ENCODE data around the gene GSG1.
"Not testable (repeated sequence)": the region's sequence is repeated elsewhere in the genome, so short reads cannot be mapped to it uniquely, and the experiment has no call there.

Gene GSG1

GRCh38 chr12:13085968-13086686 is 17.3 kb downstream of the GSG1 start:
- Histone ChIP-seq H3K4me3 (ENCODE audit: low read depth in 1 of 2, low read length in 2 of 2) (no peak overlapping the region), H3K9me3 (ENCODE audit: low read length) (no peaks in the 10 kb centered on the region), H3K27me3 (ENCODE audit: control insufficient read depth in 1 of 2, insufficient read depth in 2 of 2, low read length in 2 of 2) (no peaks in the 10 kb centered on the region), H3K9ac (ENCODE audit: low read length) (no peak overlapping the region), H3K4me1 (ENCODE audit: insufficient read depth, low read length) (no peaks in the 10 kb centered on the region), H3K36me3 (ENCODE audit: insufficient read depth, low read length) (no peaks in the 10 kb centered on the region), H3K27ac (ENCODE audit: low read depth, low read length) (no peak overlapping the region)

DNA sequence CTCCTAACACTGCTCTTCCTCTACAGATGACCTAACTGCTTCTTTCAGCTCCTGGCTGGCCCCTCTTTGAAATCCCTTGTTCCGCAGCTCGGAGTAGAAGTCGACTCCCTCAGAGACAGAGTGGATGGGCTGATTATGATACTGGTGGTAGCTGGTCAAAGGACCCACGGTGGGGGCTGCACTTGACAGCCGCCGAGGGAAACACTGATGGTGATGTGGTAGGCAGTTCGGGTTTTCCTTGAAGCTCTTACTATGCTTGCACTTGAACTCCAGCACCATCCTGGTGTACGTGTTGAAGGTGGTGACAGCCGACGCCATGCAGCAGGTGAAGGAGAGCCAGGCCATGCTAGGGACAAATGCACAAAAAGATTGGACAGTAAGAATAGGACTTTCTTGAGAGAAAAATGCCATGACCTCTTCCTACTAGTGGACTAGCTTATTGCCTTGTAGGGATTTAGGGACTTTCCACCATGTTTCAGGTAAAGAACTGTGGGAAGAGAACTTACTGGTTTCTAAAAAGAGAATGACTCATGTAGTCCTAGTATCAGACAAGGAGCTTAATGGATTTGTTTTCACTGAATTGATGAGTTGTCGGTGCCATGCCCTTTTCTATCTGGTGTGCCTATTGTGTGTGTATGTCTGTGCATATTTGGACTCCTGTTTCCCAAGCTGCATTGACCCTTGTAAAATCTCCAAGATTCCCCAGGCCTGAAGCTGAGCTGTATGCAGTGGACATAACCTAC is 18.4 kb downstream of the GSG1 start:
- Histone ChIP-seq H3K27ac (ENCODE audit: low read depth, low read length) (no peak overlapping the region), H3K36me3 (ENCODE audit: insufficient read depth, low read length) (peaks cover 6% of the 10 kb centered on the region), H3K4me3 (ENCODE audit: low read depth in 1 of 2, low read length in 2 of 2) (no peak overlapping the region), H3K4me1 (ENCODE audit: insufficient read depth, low read length) (no peaks in the 10 kb centered on the region), H3K9me3 (ENCODE audit: low read length) (no peaks in the 10 kb centered on the region), H3K27me3 (ENCODE audit: control insufficient read depth in 1 of 2, insufficient read depth in 2 of 2, low read length in 2 of 2) (no peaks in the 10 kb centered on the region), H3K9ac (ENCODE audit: low read length) (no peak overlapping the region)

DNA sequence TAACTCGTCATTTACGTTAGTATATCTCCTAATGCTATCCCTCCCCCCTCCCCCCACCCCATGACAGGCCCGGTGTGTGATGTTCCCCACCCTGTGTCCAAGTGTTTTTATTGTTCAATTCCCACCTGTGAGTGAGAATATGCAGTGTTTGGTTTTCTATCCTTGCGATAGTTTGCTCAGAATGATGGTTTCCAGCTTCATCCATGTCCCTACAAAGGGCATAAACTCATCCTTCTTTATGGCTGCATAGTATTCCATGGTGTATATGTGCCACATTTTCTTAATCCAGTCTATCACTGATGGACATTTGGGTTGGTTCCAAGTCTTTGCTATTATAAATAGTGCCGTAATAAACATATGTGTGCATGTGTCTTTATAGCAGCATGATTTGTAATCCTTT is 19.8 kb downstream of the GSG1 start:
- H3K9ac ChIP-seq (ENCODE audit: low read length); H3K4me3 ChIP-seq (ENCODE audit: low read depth in 1 of 2, low read length in 2 of 2); H3K27ac ChIP-seq (ENCODE audit: low read depth, low read length); H3K4me1 ChIP-seq (ENCODE audit: insufficient read depth, low read length); H3K36me3 ChIP-seq (ENCODE audit: insufficient read depth, low read length); H3K9me3 ChIP-seq (ENCODE audit: low read length); H3K27me3 ChIP-seq (ENCODE audit: control insufficient read depth in 1 of 2, insufficient read depth in 2 of 2, low read length in 2 of 2): not testable (repeated sequence)

DNA sequence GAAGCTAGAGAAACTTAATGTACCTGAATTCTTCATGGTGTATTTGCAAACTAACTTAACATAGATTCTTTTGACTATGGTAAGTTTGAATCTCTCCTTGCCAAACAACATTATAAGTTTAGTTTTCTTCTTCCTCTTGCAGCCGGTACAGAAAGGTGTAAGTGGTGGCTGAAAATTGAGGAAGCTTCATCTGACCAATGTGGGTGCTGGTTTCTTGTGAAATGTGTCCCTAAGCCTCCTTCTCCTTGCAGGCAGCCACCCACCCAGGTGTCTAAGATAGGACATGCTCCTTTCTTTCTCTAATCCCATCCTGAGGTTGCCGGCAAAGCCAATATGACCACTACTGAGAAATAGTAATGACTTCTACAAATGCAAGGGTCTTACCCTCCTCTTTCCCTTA is 20.6 kb downstream of the GSG1 start:
- Histone ChIP-seq H3K9ac (ENCODE audit: low read length) (no peak overlapping the region), H3K4me1 (ENCODE audit: insufficient read depth, low read length) (no peaks in the 10 kb centered on the region), H3K9me3 (ENCODE audit: low read length) (no peaks in the 10 kb centered on the region), H3K27ac (ENCODE audit: low read depth, low read length) (no peak overlapping the region), H3K27me3 (ENCODE audit: control insufficient read depth in 1 of 2, insufficient read depth in 2 of 2, low read length in 2 of 2) (no peaks in the 10 kb centered on the region), H3K4me3 (ENCODE audit: low read depth in 1 of 2, low read length in 2 of 2) (no peak overlapping the region), H3K36me3 (ENCODE audit: insufficient read depth, low read length) (peaks cover 6% of the 10 kb centered on the region)

DNA sequence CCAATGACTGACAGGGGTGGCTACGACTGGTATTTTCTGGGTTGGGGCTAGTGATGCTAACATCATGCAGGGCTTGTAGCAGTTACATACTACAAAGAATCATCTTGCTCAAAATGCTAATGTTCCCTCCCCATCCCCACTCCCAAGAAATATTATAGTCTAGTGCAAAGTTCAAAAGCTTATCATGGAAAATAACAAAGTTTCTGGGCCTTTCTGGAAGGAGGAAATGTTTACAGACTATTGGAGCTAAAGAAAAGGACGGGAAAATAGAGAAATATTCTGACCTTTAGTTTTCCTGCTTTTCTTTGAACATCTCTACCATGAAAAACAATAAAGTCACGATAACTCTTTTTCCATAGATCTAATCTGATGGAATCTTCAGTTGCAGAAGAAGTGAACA is 23.2 kb downstream of the GSG1 start:
- Histone ChIP-seq H3K4me3 (ENCODE audit: low read depth in 1 of 2, low read length in 2 of 2) (no peak overlapping the region), H3K9me3 (ENCODE audit: low read length) (no peaks in the 10 kb centered on the region), H3K27ac (ENCODE audit: low read depth, low read length) (no peak overlapping the region), H3K4me1 (ENCODE audit: insufficient read depth, low read length) (no peaks in the 10 kb centered on the region), H3K27me3 (ENCODE audit: control insufficient read depth in 1 of 2, insufficient read depth in 2 of 2, low read length in 2 of 2) (no peaks in the 10 kb centered on the region), H3K9ac (ENCODE audit: low read length) (no peak overlapping the region), H3K36me3 (ENCODE audit: insufficient read depth, low read length) (peaks cover 14% of the 10 kb centered on the region)

GRCh38 chr12:13079440-13079906 is 24.0 kb downstream of the GSG1 start:
- no peaks in the 10 kb centered on the region for H3K9me3 ChIP-seq (ENCODE audit: low read length)

GRCh38 chr12:13075786-13076570 is 27.5 kb downstream of the GSG1 start:
- Histone ChIP-seq H3K9ac (ENCODE audit: low read length) (no peak overlapping the region), H3K27me3 (ENCODE audit: control insufficient read depth in 1 of 2, insufficient read depth in 2 of 2, low read length in 2 of 2) (no peaks in the 10 kb centered on the region), H3K4me3 (ENCODE audit: low read depth in 1 of 2, low read length in 2 of 2) (no peak overlapping the region), H3K27ac (ENCODE audit: low read depth, low read length) (no peak overlapping the region), H3K36me3 (ENCODE audit: insufficient read depth, low read length) (peaks cover 20% of the 10 kb centered on the region), H3K9me3 (ENCODE audit: low read length) (no peaks in the 10 kb centered on the region), H3K4me1 (ENCODE audit: insufficient read depth, low read length) (no peaks in the 10 kb centered on the region)

More at GRCh38 chr12:13079440-13079906, 24.0 kb downstream of the GSG1 start:
- Histone ChIP-seq H3K4me3 (ENCODE audit: low read depth in 1 of 2, low read length in 2 of 2) (no peak overlapping the region), H3K9ac (ENCODE audit: low read length) (no peak overlapping the region), H3K27ac (ENCODE audit: low read depth, low read length) (no peak overlapping the region), H3K36me3 (ENCODE audit: insufficient read depth, low read length) (peaks cover 14% of the 10 kb centered on the region), H3K27me3 (ENCODE audit: control insufficient read depth in 1 of 2, insufficient read depth in 2 of 2, low read length in 2 of 2) (no peaks in the 10 kb centered on the region), H3K4me1 (ENCODE audit: insufficient read depth, low read length) (no peaks in the 10 kb centered on the region)

DNA sequence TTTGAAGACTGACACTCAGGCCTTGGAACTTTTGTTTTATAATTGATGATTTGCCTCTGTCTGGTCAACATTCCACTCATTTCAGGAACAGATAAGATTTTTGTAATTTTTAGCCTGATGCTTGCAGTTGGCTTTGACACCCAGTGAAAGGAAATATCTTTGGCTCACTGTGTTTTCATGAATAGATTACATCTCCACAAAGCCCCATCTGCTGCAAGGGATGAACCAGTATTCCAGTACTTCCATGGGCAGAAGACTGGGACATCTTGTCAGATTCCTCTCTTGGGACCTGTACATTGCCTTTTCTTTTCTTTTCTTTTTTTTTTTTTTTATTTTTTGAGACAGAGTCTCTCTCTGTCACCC is 28.4 kb downstream of the GSG1 start:
- Histone ChIP-seq H3K4me3 (ENCODE audit: low read depth in 1 of 2, low read length in 2 of 2) (no peak overlapping the region), H3K9me3 (ENCODE audit: low read length) (no peaks in the 10 kb centered on the region), H3K4me1 (ENCODE audit: insufficient read depth, low read length) (no peaks in the 10 kb centered on the region), H3K27me3 (ENCODE audit: control insufficient read depth in 1 of 2, insufficient read depth in 2 of 2, low read length in 2 of 2) (no peaks in the 10 kb centered on the region), H3K27ac (ENCODE audit: low read depth, low read length) (no peak overlapping the region), H3K9ac (ENCODE audit: low read length) (no peak overlapping the region), H3K36me3 (ENCODE audit: insufficient read depth, low read length) (peaks cover 15% of the 10 kb centered on the region)

GRCh38 chr12:13074396-13075117 is 28.9 kb downstream of the GSG1 start:
- no peaks in the 10 kb centered on the region for H3K27me3 ChIP-seq (ENCODE audit: control insufficient read depth in 1 of 2, insufficient read depth in 2 of 2, low read length in 2 of 2)
- H3K36me3 ChIP-seq (ENCODE audit: insufficient read depth, low read length) = peaks cover 15% of the 10 kb centered on the region
- no peaks in the 10 kb centered on the region for H3K9me3 ChIP-seq (ENCODE audit: low read length)
- no peak overlapping the region for H3K27ac ChIP-seq (ENCODE audit: low read depth, low read length)
- H3K4me3 ChIP-seq (ENCODE audit: low read depth in 1 of 2, low read length in 2 of 2) = no peak overlapping the region
- H3K9ac ChIP-seq (ENCODE audit: low read length) = no peak overlapping the region
- H3K4me1 ChIP-seq (ENCODE audit: insufficient read depth, low read length) = no peaks in the 10 kb centered on the region

DNA sequence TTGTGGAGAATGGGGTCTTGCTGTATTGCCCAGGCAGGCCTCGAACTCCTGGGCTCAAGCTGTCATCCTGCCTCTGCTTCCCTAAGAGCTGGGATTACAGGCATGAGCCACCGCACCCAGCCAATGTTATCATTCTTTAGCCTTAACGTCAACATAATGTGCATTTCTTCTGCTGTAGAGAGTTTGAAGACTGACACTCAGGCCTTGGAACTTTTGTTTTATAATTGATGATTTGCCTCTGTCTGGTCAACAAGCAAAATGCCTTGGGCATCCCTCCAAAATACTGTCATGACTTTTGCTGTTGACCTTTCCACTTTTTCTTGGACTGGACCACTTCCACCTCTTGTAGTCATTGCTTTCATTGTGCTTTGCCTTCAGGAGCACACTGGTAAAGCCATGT is 30.3 kb downstream of the GSG1 start:
- H3K36me3 ChIP-seq (ENCODE audit: insufficient read depth, low read length) = peaks cover 26% of the 10 kb centered on the region
- H3K27ac ChIP-seq (ENCODE audit: low read depth, low read length) = no peak overlapping the region
- no peak overlapping the region for H3K9ac ChIP-seq (ENCODE audit: low read length)
- H3K4me3 ChIP-seq (ENCODE audit: low read depth in 1 of 2, low read length in 2 of 2) = no peak overlapping the region
- H3K9me3 ChIP-seq (ENCODE audit: low read length) = no peaks in the 10 kb centered on the region
- H3K4me1 ChIP-seq (ENCODE audit: insufficient read depth, low read length) = no peaks in the 10 kb centered on the region
- H3K27me3 ChIP-seq (ENCODE audit: control insufficient read depth in 1 of 2, insufficient read depth in 2 of 2, low read length in 2 of 2) = no peaks in the 10 kb centered on the region

Data from muscle layer of colon (tissue), 2 donors.